ENCODE data around the gene GPR151. TPM values are rescaled to one million over a fixed set of nuclear protein-coding genes. Genes with fewer than 3 reads are reported as not detected.
A peak's percentile ranks its signal among the peaks of the same experiment; 100 is the strongest.

GPR151 gene
- total RNA-seq, 1 donor from 2014 or later = not detected

DNA sequence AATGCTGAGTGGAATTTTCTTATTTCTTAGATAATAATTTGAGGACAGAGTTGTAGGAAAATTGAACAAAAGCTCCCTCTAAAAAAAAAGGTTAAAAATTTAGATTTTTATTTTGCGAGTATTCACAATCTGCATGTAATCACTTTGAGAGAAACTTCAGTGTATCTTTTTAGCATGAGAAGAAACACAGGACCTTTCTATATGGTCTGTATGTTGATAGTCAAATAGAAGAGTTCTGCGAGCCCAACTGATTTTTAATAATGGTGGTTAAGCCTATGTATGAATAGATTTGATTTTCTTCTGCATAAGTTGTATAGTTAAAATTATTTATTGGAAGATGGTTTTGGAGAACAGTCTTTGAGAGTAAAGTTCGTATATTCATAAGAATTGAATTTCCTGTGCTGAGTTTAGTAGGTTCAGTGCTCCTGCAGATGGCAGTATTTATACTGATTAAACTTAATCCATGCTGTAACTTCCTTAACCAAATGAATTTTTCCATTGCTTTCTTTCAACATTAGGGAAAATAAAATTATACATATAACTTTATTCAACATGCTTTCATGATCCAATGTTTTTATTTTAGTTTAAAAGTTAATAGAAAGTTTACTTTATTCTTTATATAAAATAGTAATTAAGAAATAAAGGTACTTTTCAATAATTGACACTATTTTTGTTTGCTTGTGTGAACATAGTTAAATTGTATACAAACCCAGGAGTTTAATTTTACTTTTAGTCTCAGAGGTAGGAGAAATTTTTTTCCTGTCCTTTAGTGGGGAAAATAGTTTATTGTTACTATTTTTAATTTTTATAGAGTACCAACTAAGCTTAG lies 49.3 kb downstream of the GPR151 start:
- no peak overlapping the region for H3K4me3 ChIP-seq
- TF ChIP-seq, protein P1, sequence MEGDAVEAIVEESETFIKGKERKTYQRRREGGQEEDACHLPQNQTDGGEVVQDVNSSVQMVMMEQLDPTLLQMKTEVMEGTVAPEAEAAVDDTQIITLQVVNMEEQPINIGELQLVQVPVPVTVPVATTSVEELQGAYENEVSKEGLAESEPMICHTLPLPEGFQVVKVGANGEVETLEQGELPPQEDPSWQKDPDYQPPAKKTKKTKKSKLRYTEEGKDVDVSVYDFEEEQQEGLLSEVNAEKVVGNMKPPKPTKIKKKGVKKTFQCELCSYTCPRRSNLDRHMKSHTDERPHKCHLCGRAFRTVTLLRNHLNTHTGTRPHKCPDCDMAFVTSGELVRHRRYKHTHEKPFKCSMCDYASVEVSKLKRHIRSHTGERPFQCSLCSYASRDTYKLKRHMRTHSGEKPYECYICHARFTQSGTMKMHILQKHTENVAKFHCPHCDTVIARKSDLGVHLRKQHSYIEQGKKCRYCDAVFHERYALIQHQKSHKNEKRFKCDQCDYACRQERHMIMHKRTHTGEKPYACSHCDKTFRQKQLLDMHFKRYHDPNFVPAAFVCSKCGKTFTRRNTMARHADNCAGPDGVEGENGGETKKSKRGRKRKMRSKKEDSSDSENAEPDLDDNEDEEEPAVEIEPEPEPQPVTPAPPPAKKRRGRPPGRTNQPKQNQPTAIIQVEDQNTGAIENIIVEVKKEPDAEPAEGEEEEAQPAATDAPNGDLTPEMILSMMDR (IDR thresholded peaks at IDR 0.05) = peak in 1 of 3 experiments; percentile 35
- H3K9me3 ChIP-seq = no peaks in the 10 kb centered on the region
- H3K4me1 ChIP-seq = no peaks in the 10 kb centered on the region
- peaks cover 33 to 63% of the 10 kb centered on the region in 2 donors for H3K36me3 ChIP-seq
- no peak overlapping the region for H3K27ac ChIP-seq
- intact Hi-C loops (cut with DNase I) = no loop called here
- DNase-seq (ENCODE audit: low spot score in 2 of 2) = no peak
- H3K27me3 ChIP-seq = no peaks in the 10 kb centered on the region

DNA sequence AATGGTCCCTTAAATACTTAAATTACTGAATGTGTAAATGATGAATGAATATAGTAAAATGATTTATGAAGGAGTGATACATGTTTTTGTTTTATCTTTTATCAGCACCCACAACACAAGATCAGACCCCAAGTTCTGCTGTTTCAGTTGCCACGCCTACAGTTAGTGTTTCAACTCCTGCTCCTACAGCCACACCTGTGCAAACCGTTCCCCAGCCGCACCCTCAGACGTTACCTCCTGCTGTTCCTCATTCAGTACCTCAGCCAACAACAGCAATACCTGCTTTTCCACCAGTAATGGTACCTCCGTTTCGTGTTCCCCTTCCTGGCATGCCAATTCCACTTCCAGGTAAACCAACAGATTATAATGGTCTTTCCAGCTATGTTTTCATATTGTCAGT lies 52.5 kb downstream of the GPR151 start:
- no peaks in the 10 kb centered on the region for H3K27me3 ChIP-seq
- no peaks in the 10 kb centered on the region for H3K4me1 ChIP-seq
- no peaks in the 10 kb centered on the region for H3K9me3 ChIP-seq
- H3K27ac ChIP-seq = no peak overlapping the region
- TF ChIP-seq, protein P1 (IDR thresholded peaks at IDR 0.05) = no peak
- H3K4me3 ChIP-seq = no peak overlapping the region
- peaks cover 31 to 63% of the 10 kb centered on the region in 2 donors for H3K36me3 ChIP-seq
- no peak for DNase-seq (ENCODE audit: low spot score in 2 of 2)
- intact Hi-C loops (cut with DNase I) = no loop called here

Other genes starting within 250 kb of the GPR151 start
- gene POU4F3, start 177.4 kb downstream of the GPR151 start, total RNA-seq = not detected
- 39.8 TPM for gene TCERG1, start 68.9 kb downstream of the GPR151 start, total RNA-seq